Measurements from ENCODE around the gene DPYSL4.

Gene DPYSL4

GRCh38 chr10:132202070-132202970 lies 15.6 kb downstream of the DPYSL4 start:
- TF ChIP-seq CTCF (IDR thresholded peaks at IDR 0.05; ENCODE audit: low read depth, low read length, missing control alignments) = no peak
- H3K4me3 ChIP-seq (replicated peaks; ENCODE audit: low read depth, low read length) = no peak overlapping the region
- no peak for DNase-seq (ENCODE audit: extremely low read depth, low read depth)

- DNase-seq (ENCODE audit: extremely low read depth, low read depth) = no peak
- TF ChIP-seq CTCF (IDR thresholded peaks at IDR 0.05; ENCODE audit: low read depth, low read length, missing control alignments) = no peak
Observed at GRCh38 chr10:132203256-132204077, 16.7 kb downstream of the DPYSL4 start.

GRCh38 chr10:132204078-132204780 lies 17.5 kb downstream of the DPYSL4 start:
- DNase-seq (ENCODE audit: extremely low read depth, low read depth) = no peak
- TF ChIP-seq CTCF (IDR thresholded peaks at IDR 0.05; ENCODE audit: low read depth, low read length, missing control alignments) = no peak
- no peak overlapping the region for H3K4me3 ChIP-seq (replicated peaks; ENCODE audit: low read depth, low read length)

More at GRCh38 chr10:132203256-132204077, 16.7 kb downstream of the DPYSL4 start:
- no peak overlapping the region for H3K4me3 ChIP-seq (replicated peaks; ENCODE audit: low read depth, low read length)

- no peak for TF ChIP-seq CTCF (IDR thresholded peaks at IDR 0.05; ENCODE audit: low read depth, low read length, missing control alignments)
- no peak overlapping the region for H3K4me3 ChIP-seq (replicated peaks; ENCODE audit: low read depth, low read length)
- no peak for DNase-seq (ENCODE audit: extremely low read depth, low read depth)
Observed at GRCh38 chr10:132204781-132205473, 18.2 kb downstream of the DPYSL4 start.

GRCh38 chr10:132205650-132206376 lies 19.1 kb downstream of the DPYSL4 start:
- H3K4me3 ChIP-seq (replicated peaks; ENCODE audit: low read depth, low read length) = no peak overlapping the region
- no peak for TF ChIP-seq CTCF (IDR thresholded peaks at IDR 0.05; ENCODE audit: low read depth, low read length, missing control alignments)
- no peak for DNase-seq (ENCODE audit: extremely low read depth, low read depth)

Measured in HFF-Myc (cell line).